GM23248 (cell line): ENCODE results near the gene LRBA. TPM values are rescaled to one million over a fixed set of nuclear protein-coding genes. Genes with fewer than 3 reads are reported as not detected.

Source experiments
- DNase-seq: peaks from one replicate; pipeline ENCODE4 v3.0.0-alpha.2; 2015
- H2AFZ ChIP-seq: fragments of 200-600 bp; sonication (generic); 2 replicates; pipeline ENCODE4 v1.6.1; 2016; ENCODE audit warnings: antibody characterized with exemption
- H3F3A ChIP-seq: fragments of 200-600 bp; sonication (generic); 2 replicates; pipeline ENCODE4 v1.6.1; 2016; ENCODE audit warnings: mild to moderate bottlenecking, antibody characterized with exemption, mixed run types; ENCODE audit not compliant: insufficient read depth
- H3K27ac ChIP-seq: fragments of 200-600 bp; sonication (generic); 2 replicates; pipeline ENCODE4 v1.5.1; 2016; ENCODE audit warnings: mild to moderate bottlenecking
- H3K27me3 ChIP-seq: fragments of 200-600 bp; sonication (generic); replicated peaks from 2 replicates; pipeline ENCODE4 v1.6.1; 2016; ENCODE audit warnings: mild to moderate bottlenecking; ENCODE audit not compliant: insufficient read depth
- H3K36me3 ChIP-seq: fragments of 200-600 bp; sonication (generic); 2 replicates; pipeline ENCODE4 v1.6.1; 2016; ENCODE audit warnings: low read depth, mild to moderate bottlenecking
- H3K4me1 ChIP-seq: fragments of 200-600 bp; sonication (generic); 2 replicates; pipeline ENCODE4 v1.6.1; 2016; ENCODE audit warnings: mild to moderate bottlenecking; ENCODE audit not compliant: insufficient read depth
- H3K4me2 ChIP-seq: fragments of 200-600 bp; sonication (generic); one replicate; pipeline ENCODE4 v1.6.1; 2016; ENCODE audit warnings: mild to moderate bottlenecking; ENCODE audit not compliant: unreplicated experiment
- H3K4me3 ChIP-seq: fragments of 200-600 bp; sonication (generic); 2 replicates; pipeline ENCODE4 v1.5.1; 2016; ENCODE audit warnings: mild to moderate bottlenecking
- H3K79me2 ChIP-seq: fragments of 200-600 bp; sonication (generic); 2 replicates; pipeline ENCODE4 v1.6.1; 2016; ENCODE audit warnings: mild to moderate bottlenecking; ENCODE audit not compliant: insufficient read depth
- H3K9ac ChIP-seq: fragments of 200-600 bp; sonication (generic); 2 replicates; pipeline ENCODE4 v1.6.1; 2016; ENCODE audit warnings: mild to moderate bottlenecking
- H3K9me2 ChIP-seq: fragments of 200-600 bp; sonication (generic); 2 replicates; pipeline ENCODE4 v1.6.1; 2016; ENCODE audit warnings: mixed run types, mild to moderate bottlenecking, moderate library complexity; ENCODE audit not compliant: insufficient read depth
- H3K9me3 ChIP-seq: fragments of 200-600 bp; sonication (generic); one replicate; pipeline ENCODE4 v1.6.1; 2017; ENCODE audit warnings: low read depth
- H4K20me1 ChIP-seq: fragments of 200-600 bp; sonication (generic); 2 replicates; pipeline ENCODE4 v1.6.0; 2016; ENCODE audit not compliant: insufficient read depth
- EZH2 ChIP-seq: fragments of 200-600 bp; sonication (generic); IDR thresholded peaks from 2 replicates; pipeline ENCODE4 v1.6.1; 2018; ENCODE audit warnings: antibody characterized with exemption, mild to moderate bottlenecking; ENCODE audit not compliant: insufficient read depth, poor library complexity, severe bottlenecking
- EZH2phosphoT487 ChIP-seq: fragments of 200-600 bp; sonication (generic); IDR thresholded peaks from 2 replicates; pipeline ENCODE4 v1.6.1; 2018; ENCODE audit warnings: antibody characterized with exemption, moderate library complexity, mild to moderate bottlenecking, low read depth; ENCODE audit not compliant: insufficient read depth
- WGBS, 2 experiments: methylation state at CpG; one replicate each; pipeline ENCODE4 v1.1.6; 2015 to 2017; ENCODE audit warnings: low lambda C conversion rate in 2 of 2, low coverage in 1 of 2; ENCODE audit errors: missing lambda C conversion rate in 2 of 2; 5-methylcytosine and 5-hydroxymethylcytosine counted together
- in situ Hi-C: fragments of 300-500 bp; cut with MboI; formaldehyde crosslinking; loops from 2 replicates; pipeline ENCODE4 v1.15.0; 2020
- polyA plus RNA-seq: library from polyadenylated mRNA; unstranded; fragments of >200 nt; fragmentation: Nextera tagmentation; extraction: Ambion mirVana; gene quantifications from 2 replicates; pipeline ENCODE4 v1.2.1, GENCODE V29; 2016
- total RNA-seq: library from RNA; depleted of rRNA; stranded (reverse); fragments of >200 nt; shearing (Covaris generic); gene quantifications from 2 replicates; pipeline ENCODE4 v1.2.3, GENCODE V29; 2014

LRBA gene
- total and polyA plus RNA-seq, 2 experiments from 2014 or later: 6.6 to 17.8 TPM

- H3K27me3 ChIP-seq: no peaks in the 10 kb centered on the region
- no peaks in the 10 kb centered on the region for H3K9me3 ChIP-seq
- H2AFZ ChIP-seq: no peak overlapping the region
- no peak overlapping the region for H3K9ac ChIP-seq
- H3K4me2 ChIP-seq: no peak overlapping the region
- TF ChIP-seq EZH2 (no peak), EZH2phosphoT487 (no peak)
- 88 to 89% methylated on average over 13 of the region's 13 CpGs for WGBS, 2 experiments
- DNase-seq: no peak
- H3K36me3 ChIP-seq: no peaks in the 10 kb centered on the region
- no peaks in the 10 kb centered on the region for H3F3A ChIP-seq
- H3K27ac ChIP-seq: no peak overlapping the region
- no peaks in the 10 kb centered on the region for H3K4me1 ChIP-seq
- H3K79me2 ChIP-seq: no peaks in the 10 kb centered on the region
- in situ Hi-C loops: no loop called here
- H3K4me3 ChIP-seq: no peak overlapping the region
- H4K20me1 ChIP-seq: no peaks in the 10 kb centered on the region
- no peaks in the 10 kb centered on the region for H3K9me2 ChIP-seq
These were observed 34.4 kb upstream of the LRBA start for GRCh38 chr4:151049430-151049884.

GRCh38 chr4:151048913-151049312, 33.8 kb upstream of the LRBA start:
- 85 to 87% methylated on average over 11 of the region's 11 CpGs for WGBS, 2 experiments

GRCh38 chr4:151046609-151047008, 31.5 kb upstream of the LRBA start:
- H3K4me1 ChIP-seq: no peaks in the 10 kb centered on the region
- 30 to 33% methylated on average over 4 of the region's 4 CpGs for WGBS, 2 experiments
- no peak overlapping the region for H2AFZ ChIP-seq
- no peaks in the 10 kb centered on the region for H3K9me2 ChIP-seq
- no peaks in the 10 kb centered on the region for H3F3A ChIP-seq
- no peaks in the 10 kb centered on the region for H3K27me3 ChIP-seq
- H3K4me2 ChIP-seq: no peak overlapping the region
- in situ Hi-C loops: no loop called here
- H3K27ac ChIP-seq: no peak overlapping the region
- H3K9me3 ChIP-seq: no peaks in the 10 kb centered on the region
- H3K4me3 ChIP-seq: no peak overlapping the region
- H3K79me2 ChIP-seq: no peaks in the 10 kb centered on the region
- DNase-seq: no peak
- no peak for TF ChIP-seq EZH2phosphoT487
- no peak for TF ChIP-seq EZH2
- H3K36me3 ChIP-seq: no peaks in the 10 kb centered on the region
- no peak overlapping the region for H3K9ac ChIP-seq
- no peaks in the 10 kb centered on the region for H4K20me1 ChIP-seq

More at GRCh38 chr4:151048913-151049312, 33.8 kb upstream of the LRBA start:
- H3F3A ChIP-seq: no peaks in the 10 kb centered on the region
- in situ Hi-C loops: no loop called here
- no peak overlapping the region for H3K4me3 ChIP-seq
- no peak overlapping the region for H2AFZ ChIP-seq
- H3K27ac ChIP-seq: no peak overlapping the region
- no peaks in the 10 kb centered on the region for H3K9me2 ChIP-seq
- H3K4me1 ChIP-seq: no peaks in the 10 kb centered on the region
- H3K79me2 ChIP-seq: no peaks in the 10 kb centered on the region
- H3K4me2 ChIP-seq: no peak overlapping the region
- TF ChIP-seq EZH2 (no peak), EZH2phosphoT487 (no peak)
- H3K9ac ChIP-seq: no peak overlapping the region
- no peaks in the 10 kb centered on the region for H3K9me3 ChIP-seq
- no peaks in the 10 kb centered on the region for H4K20me1 ChIP-seq
- no peaks in the 10 kb centered on the region for H3K36me3 ChIP-seq
- no peak for DNase-seq
- no peaks in the 10 kb centered on the region for H3K27me3 ChIP-seq

GRCh38 chr4:151045907-151046306, 30.8 kb upstream of the LRBA start:
- DNase-seq: no peak
- Histone ChIP-seq H3F3A (no peaks in the 10 kb centered on the region), H3K9me3 (no peaks in the 10 kb centered on the region), H3K79me2 (no peaks in the 10 kb centered on the region), H3K9ac (no peak overlapping the region), H3K4me1 (no peaks in the 10 kb centered on the region), H3K36me3 (no peaks in the 10 kb centered on the region), H3K27ac (no peak overlapping the region), H3K27me3 (no peaks in the 10 kb centered on the region), H2AFZ (no peak overlapping the region), H3K4me2 (no peak overlapping the region), H4K20me1 (no peaks in the 10 kb centered on the region), H3K9me2 (no peaks in the 10 kb centered on the region), H3K4me3 (no peak overlapping the region)
- WGBS, 2 experiments: 61 to 62% methylated on average over 3 of the region's 3 CpGs
- in situ Hi-C loops: no loop called here
- TF ChIP-seq EZH2phosphoT487: no peak
